T-helper 1 cell (primary cell): ENCODE results near the gene SLC27A5.
A peak's percentile ranks its signal among the peaks of the same experiment; 100 is the strongest.

ENCODE experiments used
- DNase-seq, 5 donors: peaks; one replicate each; pipeline ENCODE4 v3.0.0-alpha.2; 2012 to 2020
- total RNA-seq, 4 donors: gene quantifications; one replicate each; lab custom pipeline; 2026; lab: John Stamatoyannopoulos, UW

Gene SLC27A5, protein sequence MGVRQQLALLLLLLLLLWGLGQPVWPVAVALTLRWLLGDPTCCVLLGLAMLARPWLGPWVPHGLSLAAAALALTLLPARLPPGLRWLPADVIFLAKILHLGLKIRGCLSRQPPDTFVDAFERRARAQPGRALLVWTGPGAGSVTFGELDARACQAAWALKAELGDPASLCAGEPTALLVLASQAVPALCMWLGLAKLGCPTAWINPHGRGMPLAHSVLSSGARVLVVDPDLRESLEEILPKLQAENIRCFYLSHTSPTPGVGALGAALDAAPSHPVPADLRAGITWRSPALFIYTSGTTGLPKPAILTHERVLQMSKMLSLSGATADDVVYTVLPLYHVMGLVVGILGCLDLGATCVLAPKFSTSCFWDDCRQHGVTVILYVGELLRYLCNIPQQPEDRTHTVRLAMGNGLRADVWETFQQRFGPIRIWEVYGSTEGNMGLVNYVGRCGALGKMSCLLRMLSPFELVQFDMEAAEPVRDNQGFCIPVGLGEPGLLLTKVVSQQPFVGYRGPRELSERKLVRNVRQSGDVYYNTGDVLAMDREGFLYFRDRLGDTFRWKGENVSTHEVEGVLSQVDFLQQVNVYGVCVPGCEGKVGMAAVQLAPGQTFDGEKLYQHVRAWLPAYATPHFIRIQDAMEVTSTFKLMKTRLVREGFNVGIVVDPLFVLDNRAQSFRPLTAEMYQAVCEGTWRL
- total RNA-seq = 2.6 to 6.4 (median 5.3) reads per million in 4 donors

DNA sequence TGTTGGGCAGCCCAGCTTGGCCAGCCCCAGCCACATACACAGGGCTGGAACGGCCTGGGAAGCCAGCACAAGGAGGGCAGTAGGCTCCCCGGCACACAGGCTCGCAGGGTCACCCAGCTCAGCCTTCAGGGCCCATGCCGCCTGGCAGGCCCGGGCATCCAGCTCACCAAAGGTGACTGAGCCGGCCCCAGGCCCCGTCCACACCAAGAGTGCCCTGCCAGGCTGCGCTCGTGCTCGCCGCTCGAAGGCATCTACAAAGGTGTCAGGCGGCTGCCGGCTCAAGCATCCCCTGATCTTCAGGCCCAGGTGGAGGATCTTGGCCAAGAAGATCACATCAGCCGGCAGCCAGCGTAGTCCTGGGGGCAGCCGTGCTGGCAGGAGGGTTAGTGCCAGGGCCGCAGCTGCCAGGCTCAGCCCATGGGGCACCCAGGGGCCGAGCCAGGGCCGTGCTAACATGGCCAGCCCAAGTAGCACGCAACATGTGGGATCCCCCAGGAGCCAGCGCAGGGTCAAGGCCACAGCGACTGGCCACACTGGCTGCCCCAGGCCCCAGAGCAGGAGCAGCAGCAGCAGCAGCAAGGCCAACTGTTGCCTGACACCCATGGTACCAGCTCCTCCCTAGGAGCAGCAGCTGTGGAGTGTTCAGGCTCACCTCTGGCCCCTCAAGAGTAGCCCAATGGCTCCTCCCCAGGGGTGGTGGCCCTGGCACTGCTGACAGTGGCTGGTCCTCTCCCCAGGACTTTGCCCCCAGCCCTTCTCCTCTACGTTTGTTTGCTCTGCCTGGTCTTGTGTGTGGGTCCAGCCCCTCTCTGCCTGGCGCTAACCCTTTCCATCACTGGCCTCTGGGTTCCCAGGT is at the start of gene SLC27A5:
TSS of gene SLC27A5 (minus strand) at position 640 of the 856 bp plus-strand sequence. CDS start at position 603, 37 bp downstream.
- no peak for DNase-seq

DNA sequence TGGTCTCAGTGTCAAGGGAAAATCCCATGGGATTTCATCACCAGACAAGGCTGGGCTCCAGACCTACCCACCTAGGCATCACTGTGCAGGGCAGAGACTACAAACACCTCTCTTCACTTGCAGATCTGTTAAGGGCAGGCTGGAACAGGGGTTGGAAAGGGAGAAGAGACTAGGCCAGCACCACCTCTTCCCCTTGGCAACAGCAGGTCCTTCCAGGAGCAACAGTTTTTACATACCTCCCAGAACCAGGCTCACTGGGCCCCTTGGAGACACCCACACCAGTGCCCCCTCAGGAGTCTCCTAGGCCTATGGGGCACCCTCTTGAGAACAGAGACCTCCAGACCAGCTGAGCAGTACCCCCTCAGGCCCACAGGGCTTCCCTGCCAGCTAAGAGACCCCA is 49.1 kb upstream of the SLC27A5 start:
- DNase-seq = no peak

DNA sequence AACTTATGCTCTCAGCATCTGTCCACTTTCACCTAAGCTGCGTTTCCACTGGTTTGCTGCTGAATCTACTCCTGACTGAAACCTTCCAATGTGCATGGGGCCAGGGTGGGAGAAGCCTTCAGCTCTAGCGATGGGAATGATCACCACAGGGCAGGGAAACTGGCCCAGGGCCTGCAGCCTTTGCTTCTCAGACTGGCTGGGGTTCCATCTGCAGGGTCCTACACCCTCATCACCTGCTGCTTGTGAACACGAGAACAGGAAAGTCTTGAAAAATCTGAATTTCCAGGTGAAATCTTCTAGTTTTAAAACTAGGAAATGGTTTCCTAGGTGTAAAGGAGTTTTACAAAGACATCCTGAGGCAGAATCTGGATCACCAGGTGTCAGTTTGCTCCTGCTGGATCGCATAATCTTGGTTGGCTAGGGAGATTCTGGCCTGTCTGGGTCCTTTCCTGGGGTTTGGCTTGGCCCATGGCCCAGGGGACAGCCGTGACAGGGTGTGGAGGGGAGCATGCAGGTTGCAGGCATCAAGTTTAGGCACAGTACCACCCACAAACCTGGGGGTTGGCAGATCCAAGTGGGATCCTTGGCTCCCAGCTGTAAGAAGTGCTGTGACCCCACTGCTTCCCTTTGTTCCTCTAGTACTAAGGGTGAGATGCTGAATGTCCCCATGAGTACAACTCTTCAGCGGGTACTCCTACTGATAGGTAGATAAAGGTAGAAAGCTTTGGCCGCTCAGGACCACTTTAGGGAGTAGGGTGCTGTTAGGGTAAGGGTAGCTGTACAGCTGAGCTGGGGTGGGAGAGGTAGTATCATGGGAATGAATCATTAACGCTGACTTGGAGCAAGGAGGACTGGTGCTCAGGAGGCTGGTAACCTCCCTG is 48.5 kb upstream of the SLC27A5 start:
- DNase-seq = no peak

DNA sequence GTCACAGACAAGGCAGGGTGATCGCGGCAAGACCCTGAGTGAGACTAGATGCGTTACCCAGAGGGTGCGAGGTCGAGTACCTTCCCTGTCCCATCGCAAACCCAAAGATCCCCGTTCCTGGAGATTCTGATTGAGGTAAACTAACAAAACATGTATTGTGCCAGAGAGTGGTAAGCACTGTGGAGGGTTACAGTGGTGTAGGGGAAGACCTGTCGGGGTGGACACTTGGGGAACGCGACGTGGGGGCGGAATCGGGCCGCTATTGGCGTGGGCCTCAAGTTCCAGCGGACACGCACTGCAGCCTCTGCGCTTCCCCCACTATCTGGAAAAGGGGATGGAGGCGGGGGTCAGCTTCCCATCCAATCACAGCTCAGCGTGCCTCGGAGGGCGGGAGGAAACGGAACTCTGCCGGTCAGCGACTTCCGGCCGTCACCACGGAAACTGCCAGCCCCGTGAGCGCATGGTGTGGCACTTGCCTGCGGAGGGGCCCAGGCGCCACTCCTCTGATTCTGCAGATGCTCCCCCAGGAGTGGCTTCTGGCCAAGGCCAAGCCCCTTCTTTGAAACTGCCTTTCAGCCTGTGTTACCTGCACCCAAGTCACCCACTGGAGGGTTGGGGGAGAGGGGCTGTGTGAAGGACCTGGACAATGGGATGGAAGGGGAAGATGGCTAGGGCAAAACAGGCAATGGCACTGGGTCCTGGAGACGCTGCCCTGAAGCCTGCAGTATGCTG is 47.6 kb upstream of the SLC27A5 start:
- peak in 3 of 5 donors; percentile 34 to 79 (median 40) for DNase-seq

GRCh38 chr19:58558623-58559274 is 47.0 kb upstream of the SLC27A5 start:
- DNase-seq = peak; percentile 99 to 100 (median 99)

GRCh38 chr19:58558066-58558622 is 46.4 kb upstream of the SLC27A5 start, which contains the start of gene UBE2M:
Gene UBE2M (minus strand): TSS chr19:58558611. CDS start chr19:58558381, 230 bp downstream.
- peak; percentile 46 to 63 (median 56) for DNase-seq

- DNase-seq = no peak
Measured at GRCh38 chr19:58557221-58558065, 45.7 kb upstream of the SLC27A5 start.

- DNase-seq = no peak
Measured at GRCh38 chr19:58556622-58557220, 44.9 kb upstream of the SLC27A5 start.

DNA sequence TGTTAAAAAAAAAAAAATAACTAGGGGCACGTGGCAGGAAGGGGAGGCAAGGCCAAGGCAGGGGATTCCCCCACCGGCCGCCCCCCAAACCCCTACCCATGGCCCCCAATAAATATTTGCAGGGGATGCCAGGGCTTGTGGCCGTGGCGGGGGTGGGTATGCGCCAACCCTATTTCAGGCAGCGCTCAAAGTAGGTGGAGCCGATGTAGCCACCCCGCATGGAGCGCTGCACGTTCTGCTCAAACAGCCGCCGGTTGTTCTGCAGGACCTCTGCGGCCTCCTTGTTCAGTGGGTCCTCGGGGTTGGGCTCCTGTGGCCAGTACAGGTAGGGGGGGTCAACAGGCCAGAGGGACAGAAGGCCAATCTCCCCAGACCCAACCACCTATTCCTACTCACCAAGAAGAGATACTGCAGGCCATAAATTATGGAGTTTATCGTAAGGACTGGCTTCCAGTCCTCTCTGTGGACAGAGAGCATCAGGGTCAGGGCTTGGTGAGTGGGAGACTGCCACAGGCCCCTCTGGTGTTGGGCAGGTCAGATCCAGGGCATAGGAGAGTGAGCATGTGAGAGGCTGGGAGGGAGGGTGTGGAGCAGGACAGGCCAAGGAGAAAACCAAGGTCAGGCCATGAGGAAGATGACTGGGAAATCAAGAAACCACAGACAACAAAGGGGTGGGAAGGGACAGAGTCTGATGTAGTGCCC is 44.3 kb upstream of the SLC27A5 start:
- DNase-seq = no peak

- no peak for DNase-seq
Measured at GRCh38 chr19:58555369-58555885, 43.6 kb upstream of the SLC27A5 start.

DNA sequence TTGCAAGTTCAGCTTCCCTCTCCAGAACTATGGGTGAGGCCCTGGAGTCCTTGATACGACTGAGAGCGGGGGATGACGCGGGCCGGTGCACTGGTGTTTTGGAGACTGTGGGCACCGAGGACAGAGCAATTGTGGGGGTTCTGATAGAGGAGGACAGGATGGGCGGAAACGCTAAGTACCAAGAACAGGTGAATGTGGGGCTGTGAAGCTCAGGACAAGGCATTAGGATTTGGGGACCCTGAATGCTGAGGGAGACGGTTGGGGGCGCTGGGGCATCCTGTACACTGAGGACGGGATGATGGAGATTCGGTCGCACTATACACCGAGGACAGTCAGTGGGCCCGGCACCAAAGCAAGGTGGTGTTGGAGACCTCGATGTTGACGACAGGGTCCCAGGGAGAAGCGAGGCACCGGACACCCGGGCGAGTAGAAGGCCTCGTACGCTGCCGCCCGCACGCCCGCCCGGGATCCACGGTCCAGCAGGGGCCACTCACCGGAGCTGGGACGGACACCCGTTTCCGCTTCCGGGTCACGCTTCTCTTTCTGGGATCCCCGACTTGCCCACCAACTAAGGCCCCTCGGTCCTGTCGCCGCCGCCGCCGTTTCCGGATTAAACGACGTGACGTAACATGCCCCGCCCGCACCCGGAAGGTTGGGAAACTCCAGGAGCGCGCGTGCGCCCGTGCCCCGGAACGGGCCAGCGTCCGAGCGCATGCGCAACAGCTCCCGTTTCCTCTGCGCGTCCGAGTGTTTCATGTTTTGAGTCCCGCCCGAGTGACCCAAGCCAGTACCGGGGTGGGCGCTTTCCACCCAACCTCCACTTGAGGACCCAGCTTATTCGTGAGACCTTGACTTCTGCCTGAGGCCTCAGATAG is 42.9 kb upstream of the SLC27A5 start, which contains the start of gene CHMP2A:
TSS of gene CHMP2A (minus strand) at position 612 of the 875 bp plus-strand sequence. CDS start 893 bp downstream, outside the sequence.
- peak; percentile 96 to 98 (median 97) for DNase-seq

DNA sequence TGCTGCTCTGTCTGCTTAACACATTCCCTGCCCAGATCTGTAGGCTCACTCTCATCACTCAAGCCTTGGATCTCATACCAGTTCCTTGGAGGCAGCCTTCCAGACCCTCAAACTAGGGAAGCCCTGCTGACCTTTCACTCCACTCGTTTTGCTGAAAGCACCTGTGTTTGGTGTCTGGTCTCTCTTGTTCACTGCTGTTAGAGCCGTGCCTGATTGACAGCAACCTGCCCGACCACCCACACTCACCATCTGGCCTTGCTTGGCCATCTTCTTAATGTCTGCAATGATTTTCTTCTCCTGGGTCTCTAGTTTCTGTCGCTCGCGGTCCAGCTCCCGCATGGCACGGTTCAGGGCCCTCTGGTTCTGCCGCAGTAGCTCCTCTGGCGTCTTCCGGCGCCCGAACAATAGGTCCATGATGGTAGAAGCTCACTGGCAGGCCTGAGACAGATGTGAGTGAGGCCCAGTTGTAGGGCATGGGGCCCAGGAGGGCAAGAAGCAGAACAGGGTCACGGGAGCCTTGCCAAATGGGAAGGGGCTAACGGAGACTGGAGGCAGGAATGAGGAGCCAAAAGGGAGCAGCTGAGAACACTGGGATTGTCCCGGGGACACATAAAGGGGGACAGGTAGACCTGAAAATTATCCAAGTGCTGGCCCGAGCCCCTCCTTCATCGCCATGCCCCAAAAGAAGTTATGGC is 42.2 kb upstream of the SLC27A5 start:
- no peak for DNase-seq

DNA sequence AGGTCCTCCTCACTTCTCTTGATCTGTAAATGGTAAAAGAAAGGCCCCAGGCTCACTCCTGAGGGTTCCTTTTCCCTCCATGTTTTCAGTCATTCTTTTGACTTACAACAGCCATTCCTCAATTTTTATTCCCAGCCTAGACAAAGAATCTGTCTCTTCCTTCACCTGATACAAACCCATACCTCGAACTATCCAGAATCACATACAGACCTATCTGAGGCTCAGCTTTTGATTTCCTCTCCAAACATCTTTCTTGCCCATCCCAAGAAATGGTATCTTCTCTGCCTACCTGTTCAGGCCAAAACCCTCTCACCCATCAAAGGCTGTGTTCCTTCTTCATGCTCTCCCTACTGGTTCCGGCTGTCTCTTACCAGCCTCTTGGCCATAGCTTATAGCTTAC is 40.9 kb upstream of the SLC27A5 start:
- no peak for DNase-seq

- no peak for DNase-seq
Measured at GRCh38 chr19:58551577-58552471, 40.0 kb upstream of the SLC27A5 start.

DNA sequence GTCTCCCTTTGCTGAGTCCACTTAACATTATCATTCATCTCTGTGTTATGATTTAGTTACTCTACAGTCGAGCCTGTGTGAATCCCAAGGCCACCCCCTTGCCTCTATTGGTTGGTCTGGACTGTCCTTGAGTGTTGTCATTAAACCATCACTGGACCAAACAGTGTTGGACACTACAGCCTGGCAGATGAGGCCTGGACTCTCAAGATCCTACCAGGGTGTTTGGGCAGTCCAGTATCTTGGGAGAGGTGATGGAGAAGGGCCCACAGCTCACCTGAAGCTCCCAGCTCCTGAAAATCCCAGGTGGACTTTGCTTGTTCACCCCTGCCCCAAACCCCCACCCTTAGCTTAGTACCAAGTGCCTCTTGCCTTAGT is 39.3 kb upstream of the SLC27A5 start:
- DNase-seq = no peak
